Activated T-cell treated with anti-CD3 and anti-CD28 coated beads, Interleukin-2, amount 50 U/mL, for 24 hours (primary cell): ENCODE data around the gene NBPF12.
"Not testable (repeated sequence)": the region's sequence is repeated elsewhere in the genome, so short reads cannot be mapped to it uniquely, and the experiment has no call there.

ENCODE experiments used
- DNase-seq: peaks from one replicate; pipeline ENCODE4 v3.0.0-alpha.2; 2020
- H3K27ac Mint-ChIP-seq: 2 replicates; pipeline ENCODE4 v1.8.0; 2020; ENCODE audit warnings: mild to moderate bottlenecking, mixed read lengths
- H3K27me3 Mint-ChIP-seq: 2 replicates; pipeline ENCODE4 v1.8.0; 2020; ENCODE audit warnings: mixed read lengths
- H3K36me3 Mint-ChIP-seq: 2 replicates; pipeline ENCODE4 v1.8.0; 2020; ENCODE audit warnings: low read depth, mixed read lengths
- H3K4me1 Mint-ChIP-seq: 2 replicates; pipeline ENCODE4 v1.8.0; 2020; ENCODE audit warnings: low read depth, mixed read lengths
- H3K4me3 Mint-ChIP-seq: 2 replicates; pipeline ENCODE4 v1.8.0; 2020; ENCODE audit warnings: mild to moderate bottlenecking, moderate library complexity, mixed read lengths
- H3K9me3 Mint-ChIP-seq: 2 replicates; pipeline ENCODE4 v1.8.0; 2020; ENCODE audit warnings: mixed read lengths

NBPF12 gene

DNA sequence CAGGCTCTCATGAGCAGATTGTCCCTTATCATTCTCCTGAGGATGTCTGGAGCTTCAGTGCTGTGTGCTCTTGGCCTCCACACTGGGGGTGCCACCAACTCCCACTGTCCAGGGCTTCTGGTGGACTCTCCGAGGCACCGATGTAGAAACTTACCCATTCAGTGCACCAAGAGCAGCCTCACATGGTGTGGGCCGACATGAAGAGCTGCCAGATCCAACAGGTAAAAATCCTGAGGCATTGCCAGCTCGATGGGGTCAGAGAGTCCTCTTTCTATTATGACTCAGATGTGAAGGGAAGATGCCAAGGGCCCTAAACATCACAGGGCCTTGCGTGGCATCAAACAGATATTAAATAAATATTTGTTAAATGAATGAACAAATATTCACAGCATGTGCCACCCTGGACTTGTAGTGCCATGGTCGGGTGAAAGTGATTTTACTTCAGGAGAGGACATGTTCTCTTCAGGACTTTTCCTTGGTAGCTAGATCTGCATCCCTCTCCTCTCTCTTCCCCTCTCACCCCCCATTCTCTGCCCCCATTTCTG, 5.3 kb downstream of the NBPF12 start:
- H3K4me3 Mint-ChIP-seq, result not testable (repeated sequence)
- peaks cover 17% of the 10 kb centered on the region for H3K36me3 Mint-ChIP-seq

GRCh38 chr1:146948127-146948526, 10.0 kb downstream of the NBPF12 start:
- DNase-seq, H3K27me3 Mint-ChIP-seq, H3K4me1 Mint-ChIP-seq, H3K4me3 Mint-ChIP-seq, H3K9me3 Mint-ChIP-seq, H3K27ac Mint-ChIP-seq: not testable (repeated sequence)
- peaks cover 17% of the 10 kb centered on the region for H3K36me3 Mint-ChIP-seq

More for the DNA sequence above, 5.3 kb downstream of the NBPF12 start:
- not testable (repeated sequence) for H3K9me3 Mint-ChIP-seq, H3K27ac Mint-ChIP-seq, DNase-seq, H3K27me3 Mint-ChIP-seq
- H3K4me1 Mint-ChIP-seq, result peaks cover 13% of the 10 kb centered on the region

- H3K27ac Mint-ChIP-seq, H3K27me3 Mint-ChIP-seq, H3K9me3 Mint-ChIP-seq, DNase-seq, H3K4me3 Mint-ChIP-seq, H3K4me1 Mint-ChIP-seq: not testable (repeated sequence)
- H3K36me3 Mint-ChIP-seq, result peaks cover 47% of the 10 kb centered on the region
Observed at GRCh38 chr1:146964340-146964739, 26.2 kb downstream of the NBPF12 start.

DNA sequence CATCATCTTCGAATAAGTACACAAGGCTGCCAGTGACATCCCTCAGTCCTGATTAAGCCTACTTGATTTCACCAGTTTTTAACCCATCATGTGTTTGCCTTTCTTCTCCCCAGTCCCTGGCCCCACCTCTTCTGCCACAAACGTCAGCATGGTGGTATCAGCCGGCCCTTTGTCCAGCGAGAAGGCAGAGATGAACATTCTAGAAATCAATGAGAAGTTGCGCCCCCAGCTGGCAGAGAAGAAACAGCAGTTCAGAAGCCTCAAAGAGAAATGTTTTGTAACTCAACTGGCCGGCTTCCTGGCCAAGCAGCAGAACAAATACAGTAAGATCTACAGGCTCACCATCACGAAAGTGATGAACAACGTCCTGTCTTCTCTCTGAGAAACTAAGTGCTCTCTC, 28.2 kb downstream of the NBPF12 start:
- not testable (repeated sequence) for H3K27ac Mint-ChIP-seq, DNase-seq, H3K27me3 Mint-ChIP-seq, H3K4me1 Mint-ChIP-seq, H3K4me3 Mint-ChIP-seq, H3K9me3 Mint-ChIP-seq
- peaks cover 51% of the 10 kb centered on the region for H3K36me3 Mint-ChIP-seq

GRCh38 chr1:146970656-146971055, 32.5 kb downstream of the NBPF12 start:
- not testable (repeated sequence) for H3K27ac Mint-ChIP-seq, H3K27me3 Mint-ChIP-seq, DNase-seq, H3K9me3 Mint-ChIP-seq, H3K4me3 Mint-ChIP-seq, H3K4me1 Mint-ChIP-seq
- H3K36me3 Mint-ChIP-seq, result peaks cover 35% of the 10 kb centered on the region

- DNase-seq, H3K4me1 Mint-ChIP-seq, H3K27me3 Mint-ChIP-seq, H3K4me3 Mint-ChIP-seq, H3K9me3 Mint-ChIP-seq, H3K27ac Mint-ChIP-seq: not testable (repeated sequence)
- peaks cover 25% of the 10 kb centered on the region for H3K36me3 Mint-ChIP-seq
Observed at GRCh38 chr1:146972681-146973080, 34.6 kb downstream of the NBPF12 start.

- not testable (repeated sequence) for H3K9me3 Mint-ChIP-seq, H3K27ac Mint-ChIP-seq, H3K27me3 Mint-ChIP-seq, H3K4me3 Mint-ChIP-seq, DNase-seq, H3K4me1 Mint-ChIP-seq
- H3K36me3 Mint-ChIP-seq, result peaks cover 20% of the 10 kb centered on the region
Observed at GRCh38 chr1:146985855-146986254, 47.7 kb downstream of the NBPF12 start.

DNA sequence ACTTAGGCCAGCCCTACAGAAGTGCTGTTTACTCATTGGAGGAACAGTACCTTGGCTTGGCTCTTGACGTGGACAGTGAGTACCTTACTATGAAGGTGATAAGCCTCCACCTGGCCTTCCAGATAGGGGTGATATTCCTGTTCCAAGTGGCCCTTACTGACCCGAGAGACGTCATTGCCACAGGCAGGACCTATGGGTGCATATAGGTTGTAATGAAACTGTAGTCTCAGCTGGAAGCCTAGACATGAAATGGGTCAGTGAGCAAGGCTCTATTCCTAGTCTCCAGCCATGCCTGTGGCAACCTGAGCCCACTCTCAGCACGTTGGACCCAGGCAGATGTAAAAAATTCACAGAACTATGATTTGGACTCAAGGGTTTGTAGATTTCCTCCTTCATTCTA, 48.3 kb downstream of the NBPF12 start:
- not testable (repeated sequence) for H3K4me3 Mint-ChIP-seq, H3K27me3 Mint-ChIP-seq, H3K4me1 Mint-ChIP-seq, H3K9me3 Mint-ChIP-seq, H3K27ac Mint-ChIP-seq, DNase-seq
- H3K36me3 Mint-ChIP-seq, result peaks cover 18% of the 10 kb centered on the region

- Mint-ChIP-seq H3K36me3 (peaks cover 17% of the 10 kb centered on the region), H3K27ac (peak overlapping the region; percentile 2)
- not testable (repeated sequence) for H3K9me3 Mint-ChIP-seq, DNase-seq, H3K4me1 Mint-ChIP-seq, H3K27me3 Mint-ChIP-seq, H3K4me3 Mint-ChIP-seq
Observed at GRCh38 chr1:146987502-146987901, 49.4 kb downstream of the NBPF12 start.

DNA sequence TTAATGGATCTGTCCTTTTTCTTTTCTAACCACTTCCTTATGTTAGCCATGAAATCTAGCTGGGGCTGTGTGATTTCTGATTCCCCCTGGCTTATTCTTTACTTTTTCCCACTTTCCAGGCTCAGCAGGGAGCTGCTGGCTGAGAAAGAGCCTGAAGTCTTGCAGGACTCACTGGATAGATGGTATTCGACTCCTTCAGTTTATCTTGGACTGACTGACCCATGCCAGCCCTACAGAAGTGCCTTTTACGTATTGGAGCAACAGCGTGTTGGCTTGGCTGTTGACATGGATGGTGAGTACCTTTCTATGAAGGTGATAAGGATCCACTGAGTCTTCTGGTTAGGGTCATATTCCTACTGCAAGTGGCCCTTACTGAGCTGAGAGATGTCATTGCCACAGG, 51.3 kb downstream of the NBPF12 start:
- H3K36me3 Mint-ChIP-seq, result peaks cover 21% of the 10 kb centered on the region
- not testable (repeated sequence) for H3K4me1 Mint-ChIP-seq, H3K4me3 Mint-ChIP-seq, H3K9me3 Mint-ChIP-seq, DNase-seq, H3K27ac Mint-ChIP-seq, H3K27me3 Mint-ChIP-seq

- H3K27me3 Mint-ChIP-seq, result peaks cover 15% of the 10 kb centered on the region
- H3K9me3 Mint-ChIP-seq, H3K27ac Mint-ChIP-seq: not testable (repeated sequence)
Observed at GRCh38 chr1:147008495-147008894, 70.4 kb downstream of the NBPF12 start.

GRCh38 chr1:147026975-147027374, 88.9 kb downstream of the NBPF12 start:
- H3K36me3 Mint-ChIP-seq, DNase-seq, H3K4me3 Mint-ChIP-seq, H3K4me1 Mint-ChIP-seq, H3K27ac Mint-ChIP-seq, H3K9me3 Mint-ChIP-seq: not testable (repeated sequence)
- H3K27me3 Mint-ChIP-seq, result peaks cover 20% of the 10 kb centered on the region

More at GRCh38 chr1:147008495-147008894, 70.4 kb downstream of the NBPF12 start:
- not testable (repeated sequence) for H3K4me1 Mint-ChIP-seq, DNase-seq, H3K4me3 Mint-ChIP-seq, H3K36me3 Mint-ChIP-seq

DNA sequence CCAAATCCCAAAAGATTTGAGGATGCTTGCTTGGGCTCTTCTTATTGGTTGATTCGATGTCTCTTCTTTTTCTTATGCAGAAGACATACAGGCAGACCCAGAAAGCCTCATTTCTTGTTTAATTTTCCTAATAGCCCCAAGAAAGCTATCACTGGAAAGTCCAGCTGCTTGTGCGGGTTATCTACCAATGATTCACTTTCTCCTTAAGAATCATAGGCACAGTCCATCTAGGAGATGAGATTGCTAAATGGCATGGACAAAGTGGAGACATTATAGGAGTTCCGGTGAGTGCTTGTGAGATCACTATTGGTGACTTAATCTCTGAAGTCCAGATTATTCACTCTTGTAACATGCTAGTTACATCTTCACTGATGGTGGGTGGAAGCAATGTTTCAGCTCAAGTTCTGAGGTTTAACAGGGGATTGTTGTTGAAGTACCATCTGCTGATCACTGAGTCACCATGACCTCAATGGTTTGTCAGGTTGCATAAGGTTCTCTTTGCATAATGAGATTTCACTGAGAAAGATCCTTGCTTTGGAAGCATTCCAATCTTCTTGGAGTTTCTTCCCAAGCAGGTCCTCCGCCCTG, 92.0 kb downstream of the NBPF12 start:
- not testable (repeated sequence) for DNase-seq, H3K4me1 Mint-ChIP-seq, H3K9me3 Mint-ChIP-seq, H3K4me3 Mint-ChIP-seq, H3K36me3 Mint-ChIP-seq, H3K27ac Mint-ChIP-seq
- peaks cover 33% of the 10 kb centered on the region for H3K27me3 Mint-ChIP-seq

DNA sequence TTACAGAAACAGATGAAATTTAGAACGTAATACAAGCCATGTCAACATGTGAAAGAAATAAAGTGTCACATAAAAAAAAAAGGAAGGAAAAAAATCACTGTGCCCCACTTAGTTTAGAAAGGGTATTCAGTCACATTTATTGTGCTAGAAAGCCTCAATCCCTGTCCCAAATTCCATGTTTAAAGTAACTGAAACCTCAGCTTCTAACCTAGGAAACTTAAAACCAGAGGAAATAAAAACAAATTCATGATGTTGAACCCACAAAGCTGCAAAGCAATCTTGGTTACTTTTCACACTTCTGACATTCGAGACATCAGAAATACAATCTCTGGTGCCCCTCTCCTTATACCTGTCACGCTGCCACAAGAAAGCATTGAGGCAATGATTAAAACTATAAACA, 101.8 kb downstream of the NBPF12 start:
- H3K4me1 Mint-ChIP-seq, result peaks cover 14% of the 10 kb centered on the region
- H3K4me3 Mint-ChIP-seq, result no peak overlapping the region
- H3K27ac Mint-ChIP-seq, result no peak overlapping the region
- H3K36me3 Mint-ChIP-seq, result no peaks in the 10 kb centered on the region
- peaks cover 4% of the 10 kb centered on the region for H3K27me3 Mint-ChIP-seq
- no peak for DNase-seq
- H3K9me3 Mint-ChIP-seq, result no peaks in the 10 kb centered on the region

- H3K36me3 Mint-ChIP-seq, H3K27ac Mint-ChIP-seq, DNase-seq, H3K27me3 Mint-ChIP-seq, H3K9me3 Mint-ChIP-seq: not testable (repeated sequence)
- Mint-ChIP-seq H3K4me3 (peak overlapping the region; percentile 32), H3K4me1 (peaks cover 34% of the 10 kb centered on the region)
Observed at GRCh38 chr1:147042891-147043290, 104.8 kb downstream of the NBPF12 start.

- peaks cover 39% of the 10 kb centered on the region for H3K4me1 Mint-ChIP-seq
- not testable (repeated sequence) for H3K27me3 Mint-ChIP-seq, H3K9me3 Mint-ChIP-seq, H3K4me3 Mint-ChIP-seq, H3K27ac Mint-ChIP-seq, DNase-seq, H3K36me3 Mint-ChIP-seq
Observed at GRCh38 chr1:147044511-147044910, 106.4 kb downstream of the NBPF12 start.
